T-helper 17 cell (primary cell): Measurements from ENCODE around the gene PHACTR1. TPM values are rescaled to one million over a fixed set of nuclear protein-coding genes. Genes with fewer than 3 reads are reported as not detected.

ENCODE experiments used
- ATAC-seq: fragments of 150-1000 bp; cut with Tn5 transposase; 2 replicates; pipeline ENCODE4 v1.10.0; 2021; ENCODE audit warnings: mild to moderate bottlenecking, moderate library complexity
- DNase-seq, 3 donors: peaks; one replicate each; pipeline versions ENCODE4 v3.0.0 to v3.0.0-alpha.2; 2020 to 2021
- H3K9me3 ChIP-seq: one replicate; pipeline ENCODE4 v1.7.0; 2013; ENCODE audit warnings: low read length, mild to moderate bottlenecking; ENCODE audit not compliant: control insufficient read depth, poor library complexity, severe bottlenecking
- H3K27ac Mint-ChIP-seq: one replicate; pipeline ENCODE4 v1.8.0; 2022; ENCODE audit warnings: mild to moderate bottlenecking, moderate library complexity, mixed read lengths
- H3K27me3 Mint-ChIP-seq: one replicate; pipeline ENCODE4 v1.8.0; 2022; ENCODE audit warnings: mixed read lengths
- H3K36me3 Mint-ChIP-seq: one replicate; pipeline ENCODE4 v1.8.0; 2022; ENCODE audit warnings: low read depth, mixed read lengths
- H3K4me1 Mint-ChIP-seq: one replicate; pipeline ENCODE4 v1.8.0; 2022; ENCODE audit warnings: mild to moderate bottlenecking, mixed read lengths
- H3K4me3 Mint-ChIP-seq: one replicate; pipeline ENCODE4 v1.8.0; 2022; ENCODE audit warnings: mild to moderate bottlenecking, moderate library complexity, mixed read lengths
- total RNA-seq, 4 donors: library from RNA in 2 of 4; stranded (reverse) in 2 of 4; gene quantifications; one replicate each; pipeline ENCODE4 v1.2.3 and lab custom pipeline; 2022 to 2026

PHACTR1 gene
- total RNA-seq, 2 donors from 2014 or later, result 2.8 to 11.1 TPM

DNA sequence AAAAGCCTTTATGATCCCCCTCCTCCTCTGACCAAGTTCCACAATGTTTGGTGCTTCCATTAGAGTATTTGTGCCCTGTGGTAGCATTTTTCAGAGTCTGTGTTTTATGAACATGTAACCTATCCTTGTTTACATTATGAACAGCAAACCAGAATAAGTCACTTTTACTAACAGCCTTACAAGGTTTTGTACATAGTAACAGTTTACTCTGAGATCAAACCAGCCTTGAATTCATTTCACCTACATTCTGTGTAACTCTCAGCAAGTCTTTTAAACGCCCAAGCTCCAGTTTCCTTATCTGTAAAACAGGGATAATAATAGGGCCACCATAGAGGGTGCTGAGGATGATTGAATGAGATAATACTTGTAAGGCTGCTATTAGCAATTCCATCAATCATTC, 175.0 kb downstream of the PHACTR1 start:
- DNase-seq (no peak), ATAC-seq (no peak)
- H3K4me3 Mint-ChIP-seq, result no peak overlapping the region
- peaks cover 38% of the 10 kb centered on the region for H3K27me3 Mint-ChIP-seq
- H3K4me1 Mint-ChIP-seq, result no peaks in the 10 kb centered on the region
- no peak overlapping the region for H3K27ac Mint-ChIP-seq
- no peaks in the 10 kb centered on the region for H3K9me3 ChIP-seq
- peaks cover 2% of the 10 kb centered on the region for H3K36me3 Mint-ChIP-seq

- Mint-ChIP-seq H3K36me3 (peaks cover 2% of the 10 kb centered on the region), H3K4me3 (no peak overlapping the region), H3K27ac (no peak overlapping the region), H3K4me1 (no peaks in the 10 kb centered on the region), H3K27me3 (peaks cover 40% of the 10 kb centered on the region)
- ATAC-seq (no peak), DNase-seq (no peak)
- H3K9me3 ChIP-seq, result no peaks in the 10 kb centered on the region
These were observed 175.6 kb downstream of the PHACTR1 start for GRCh38 chr6:12892151-12892550.

GRCh38 chr6:12893036-12893435, 176.5 kb downstream of the PHACTR1 start:
- peaks cover 48% of the 10 kb centered on the region for H3K27me3 Mint-ChIP-seq
- no peak for ATAC-seq
- no peak overlapping the region for H3K4me3 Mint-ChIP-seq
- H3K9me3 ChIP-seq, result no peaks in the 10 kb centered on the region
- peaks cover 4% of the 10 kb centered on the region for H3K36me3 Mint-ChIP-seq
- H3K4me1 Mint-ChIP-seq, result no peaks in the 10 kb centered on the region
- no peak for DNase-seq
- no peak overlapping the region for H3K27ac Mint-ChIP-seq

DNA sequence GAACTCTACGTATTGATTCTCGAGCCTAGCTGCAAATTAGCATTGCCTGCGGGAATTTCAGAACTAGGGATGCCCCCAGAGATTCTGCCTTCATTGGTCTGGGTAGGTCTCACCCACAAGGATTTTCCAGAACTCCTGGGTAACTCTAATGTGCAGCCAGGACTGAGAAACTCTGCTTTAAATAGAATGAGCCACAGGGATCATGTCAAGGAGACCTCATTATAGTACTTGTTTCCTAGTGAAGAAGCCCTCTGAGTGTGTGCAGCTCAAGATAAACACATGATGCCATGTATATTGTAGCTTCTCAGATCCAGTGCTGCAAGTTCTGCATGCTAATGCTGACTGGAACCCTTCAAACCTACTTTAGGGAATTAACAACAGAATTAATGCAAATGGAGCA, 179.2 kb downstream of the PHACTR1 start:
- Mint-ChIP-seq H3K4me1 (peaks cover 2% of the 10 kb centered on the region), H3K27me3 (peaks cover 55% of the 10 kb centered on the region), H3K27ac (no peak overlapping the region), H3K4me3 (no peak overlapping the region), H3K36me3 (peaks cover 6% of the 10 kb centered on the region)
- ATAC-seq, result no peak
- H3K9me3 ChIP-seq, result no peaks in the 10 kb centered on the region
- DNase-seq, result no peak

GRCh38 chr6:12896208-12896733, 179.7 kb downstream of the PHACTR1 start:
- Mint-ChIP-seq H3K4me1 (peaks cover 2% of the 10 kb centered on the region), H3K27me3 (peaks cover 60% of the 10 kb centered on the region), H3K4me3 (no peak overlapping the region), H3K36me3 (peaks cover 7% of the 10 kb centered on the region), H3K27ac (no peak overlapping the region)
- H3K9me3 ChIP-seq, result no peaks in the 10 kb centered on the region
- no peak for DNase-seq
- no peak for ATAC-seq

DNA sequence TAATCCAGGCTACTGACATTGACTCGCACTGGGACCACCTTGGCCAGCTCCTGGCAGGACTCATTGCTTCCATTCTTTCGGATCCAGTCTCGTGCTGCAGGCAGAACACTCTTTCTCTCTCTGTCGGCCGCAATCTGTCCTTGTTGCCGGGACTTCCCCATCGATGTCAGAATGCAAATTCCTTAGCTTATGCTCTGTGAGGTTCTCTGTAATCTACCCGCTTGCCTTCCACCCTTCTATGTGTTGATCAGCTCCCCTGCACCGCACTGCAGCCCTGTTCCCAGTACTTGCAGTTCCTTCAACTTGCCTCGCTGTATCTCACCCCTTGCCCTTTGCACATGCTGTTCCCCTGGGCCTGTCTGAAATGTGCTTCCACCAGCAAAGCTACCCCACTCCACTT, 182.0 kb downstream of the PHACTR1 start:
- ATAC-seq (no peak), DNase-seq (no peak)
- Mint-ChIP-seq H3K36me3 (peaks cover 7% of the 10 kb centered on the region), H3K4me1 (peaks cover 2% of the 10 kb centered on the region), H3K27ac (no peak overlapping the region), H3K4me3 (no peak overlapping the region), H3K27me3 (peaks cover 65% of the 10 kb centered on the region)
- H3K9me3 ChIP-seq, result no peaks in the 10 kb centered on the region

DNA sequence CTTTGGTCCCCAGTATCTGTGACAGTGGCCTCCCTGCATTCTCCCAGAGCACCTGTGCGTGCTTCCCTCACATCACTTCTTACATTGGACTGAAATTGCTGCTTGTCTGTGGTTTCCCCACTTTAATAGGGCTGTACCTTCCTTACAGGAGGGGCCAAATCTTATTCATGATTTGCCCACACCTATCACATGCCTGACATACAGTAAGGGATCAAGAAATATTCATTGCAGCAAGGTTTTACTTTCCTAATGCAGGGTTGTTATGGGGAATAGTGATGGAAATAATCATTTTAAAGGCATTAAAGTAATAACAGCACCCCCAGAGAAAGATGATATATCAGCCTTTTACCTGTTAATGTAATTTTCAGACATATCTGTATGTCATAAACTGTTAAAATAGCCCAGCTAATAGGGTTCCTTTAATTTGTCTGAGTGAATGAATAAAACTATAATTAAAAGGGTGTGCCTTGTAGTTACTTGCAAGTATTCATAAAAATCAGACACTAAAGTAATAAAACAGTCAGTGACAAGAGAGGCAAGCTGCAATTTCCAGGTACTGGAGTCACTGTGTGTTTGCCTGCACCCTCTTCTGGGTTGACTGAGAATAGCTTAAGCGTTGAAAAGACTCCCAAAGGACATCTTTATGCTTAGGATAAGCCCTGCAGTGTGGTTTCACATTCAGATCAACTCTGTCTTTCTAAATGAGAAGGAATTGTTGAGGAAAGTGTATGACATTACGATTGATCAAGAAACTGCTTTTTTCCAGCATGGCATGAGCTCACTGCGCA, 182.7 kb downstream of the PHACTR1 start:
- Mint-ChIP-seq H3K27me3 (peaks cover 65% of the 10 kb centered on the region), H3K36me3 (peaks cover 7% of the 10 kb centered on the region), H3K4me3 (no peak overlapping the region), H3K27ac (no peak overlapping the region), H3K4me1 (peaks cover 2% of the 10 kb centered on the region)
- DNase-seq (no peak), ATAC-seq (no peak)
- H3K9me3 ChIP-seq, result no peaks in the 10 kb centered on the region

DNA sequence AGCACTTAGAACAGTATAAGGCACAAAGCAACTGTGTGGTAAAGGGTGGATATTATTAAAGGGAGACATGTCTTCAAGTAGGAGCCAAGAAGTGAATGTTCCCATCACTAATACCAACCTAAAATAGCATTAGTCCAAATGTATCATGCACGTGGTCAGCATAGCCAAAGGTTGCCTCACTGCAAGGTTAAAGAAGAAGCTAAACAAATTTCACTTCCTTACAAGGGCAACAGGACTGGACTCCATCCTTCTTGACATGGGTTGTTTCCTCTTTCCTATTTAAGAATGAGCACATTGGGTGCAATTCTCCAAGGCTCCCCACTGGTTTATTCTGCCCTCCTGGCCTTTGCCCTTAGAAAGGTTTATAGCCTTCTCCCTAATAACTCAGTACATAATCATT, 186.7 kb downstream of the PHACTR1 start:
- no peaks in the 10 kb centered on the region for H3K9me3 ChIP-seq
- H3K4me1 Mint-ChIP-seq, result peaks cover 2% of the 10 kb centered on the region
- H3K27me3 Mint-ChIP-seq, result peaks cover 49% of the 10 kb centered on the region
- no peak for ATAC-seq
- no peak overlapping the region for H3K27ac Mint-ChIP-seq
- H3K4me3 Mint-ChIP-seq, result no peak overlapping the region
- peaks cover 3% of the 10 kb centered on the region for H3K36me3 Mint-ChIP-seq
- no peak for DNase-seq

- no peaks in the 10 kb centered on the region for H3K9me3 ChIP-seq
- H3K36me3 Mint-ChIP-seq, result no peaks in the 10 kb centered on the region
- H3K4me3 Mint-ChIP-seq, result no peak overlapping the region
- ATAC-seq (no peak), DNase-seq (no peak)
- H3K27ac Mint-ChIP-seq, result no peak overlapping the region
- peaks cover 43% of the 10 kb centered on the region for H3K27me3 Mint-ChIP-seq
- no peaks in the 10 kb centered on the region for H3K4me1 Mint-ChIP-seq
These were observed 193.3 kb downstream of the PHACTR1 start for GRCh38 chr6:12909833-12910232.

DNA sequence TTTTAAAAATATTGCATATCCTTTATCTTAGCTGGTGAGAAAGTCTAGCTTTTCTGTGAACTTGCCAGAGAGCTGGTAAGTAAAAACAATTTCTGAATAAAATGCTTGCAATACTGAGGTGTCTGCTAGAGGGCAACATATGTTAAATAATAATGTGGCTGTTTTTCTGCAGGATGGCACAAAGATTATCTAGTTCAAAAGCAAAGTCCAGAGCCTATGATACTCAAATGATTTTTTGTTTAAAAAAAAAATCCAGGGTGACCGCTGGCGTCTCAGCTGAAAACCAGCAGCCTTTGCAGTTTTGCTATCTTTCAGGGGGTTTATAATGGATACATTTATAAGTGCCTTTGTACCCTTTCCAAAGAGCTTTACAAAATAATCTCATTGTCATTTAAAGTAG, 194.9 kb downstream of the PHACTR1 start:
- H3K27me3 Mint-ChIP-seq, result peaks cover 48% of the 10 kb centered on the region
- ATAC-seq (no peak), DNase-seq (no peak)
- H3K9me3 ChIP-seq, result no peaks in the 10 kb centered on the region
- no peaks in the 10 kb centered on the region for H3K36me3 Mint-ChIP-seq
- H3K4me3 Mint-ChIP-seq, result no peak overlapping the region
- peaks cover 4% of the 10 kb centered on the region for H3K4me1 Mint-ChIP-seq
- no peak overlapping the region for H3K27ac Mint-ChIP-seq

GRCh38 chr6:12913201-12913600, 196.6 kb downstream of the PHACTR1 start:
- Mint-ChIP-seq H3K4me3 (no peak overlapping the region), H3K36me3 (peaks cover 2% of the 10 kb centered on the region), H3K4me1 (peaks cover 4% of the 10 kb centered on the region), H3K27me3 (peaks cover 55% of the 10 kb centered on the region), H3K27ac (no peak overlapping the region)
- H3K9me3 ChIP-seq, result no peaks in the 10 kb centered on the region
- ATAC-seq (no peak), DNase-seq (no peak)

DNA sequence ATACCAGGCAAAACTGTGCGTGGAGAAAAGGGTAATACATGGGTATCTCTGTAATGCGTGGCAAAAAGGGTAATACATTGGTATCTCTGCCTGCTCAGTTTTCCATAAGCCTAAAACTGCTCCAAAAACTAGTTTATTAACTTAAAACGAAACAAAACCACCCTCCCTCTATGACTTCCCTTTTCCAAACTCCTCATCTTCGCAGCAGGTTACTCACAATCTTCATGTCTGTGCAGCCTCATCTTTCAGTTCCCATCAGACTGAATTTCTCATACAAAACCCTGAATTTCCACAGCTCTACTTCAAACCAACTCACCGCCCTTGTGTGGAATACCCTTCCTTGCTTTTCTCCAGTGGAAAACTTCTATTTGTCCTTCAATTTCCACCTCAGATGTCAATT, 199.4 kb downstream of the PHACTR1 start:
- H3K4me3 Mint-ChIP-seq, result no peak overlapping the region
- peaks cover 2% of the 10 kb centered on the region for H3K36me3 Mint-ChIP-seq
- no peak overlapping the region for H3K27ac Mint-ChIP-seq
- no peak for ATAC-seq
- no peaks in the 10 kb centered on the region for H3K9me3 ChIP-seq
- peaks cover 51% of the 10 kb centered on the region for H3K27me3 Mint-ChIP-seq
- peaks cover 4% of the 10 kb centered on the region for H3K4me1 Mint-ChIP-seq
- DNase-seq, result no peak

GRCh38 chr6:12916420-12917136, 200.0 kb downstream of the PHACTR1 start:
- peaks cover 4% of the 10 kb centered on the region for H3K4me1 Mint-ChIP-seq
- H3K4me3 Mint-ChIP-seq, result no peak overlapping the region
- ATAC-seq (no peak), DNase-seq (no peak)
- peaks cover 2% of the 10 kb centered on the region for H3K36me3 Mint-ChIP-seq
- no peak overlapping the region for H3K27ac Mint-ChIP-seq
- H3K27me3 Mint-ChIP-seq, result peaks cover 52% of the 10 kb centered on the region
- no peaks in the 10 kb centered on the region for H3K9me3 ChIP-seq
